HEK293 (cell line): Measurements from ENCODE around the gene ICAM2.

Experiments used
- CTCF ChIA-PET: fragments of 350-600 bp; formaldehyde crosslinking; extraction: SDS; loops from one replicate; lab custom pipeline; 2021; ENCODE audit warnings: antibody characterized with exemption; lab: Yijun Ruan, JAX
- POLR2A ChIA-PET: fragments of 300-600 bp; formaldehyde crosslinking; extraction: SDS; loops from one replicate; lab custom pipeline; 2020; ENCODE audit warnings: antibody characterized with exemption, inconsistent platforms; lab: Yijun Ruan, JAX
- H3K27ac ChIP-seq: fragments of 200-500 bp; sonication (Bioruptor generic); 2 replicates; pipeline ENCODE4 v1.5.1; 2014; ENCODE audit warnings: low read depth, low read length, control low read depth, inconsistent platforms; ENCODE audit errors: extremely low read depth
- H3K36me3 ChIP-seq, 2 experiments: fragments of 200-500 bp in 1 of 2; sonication (Bioruptor generic) in 1 of 2; 1 replicate in 1 of 2; 2 replicates in 1 of 2; pipeline ENCODE4 v1.5.1; 2014 to 2017; ENCODE audit warnings: inconsistent platforms in 2 of 2, low read length in 2 of 2; ENCODE audit not compliant: control insufficient read depth in 2 of 2, insufficient read depth in 1 of 2
- H3K4me1 ChIP-seq: fragments of 200-500 bp; sonication (Bioruptor generic); 2 replicates; pipeline ENCODE4 v1.5.1; 2014; ENCODE audit warnings: mild to moderate bottlenecking, low read length, inconsistent platforms; ENCODE audit not compliant: control insufficient read depth, insufficient read depth
- H3K4me3 ChIP-seq: 2 replicates; pipeline ENCODE4 v1.5.1; 2011; ENCODE audit warnings: low read depth, mild to moderate bottlenecking, control low read depth, low read length, moderate library complexity
- H3K9me3 ChIP-seq: fragments of 200-500 bp; sonication (Bioruptor generic); 2 replicates; pipeline ENCODE4 v1.5.1; 2014; ENCODE audit warnings: low read depth, low read length, inconsistent platforms; ENCODE audit not compliant: control insufficient read depth, insufficient read depth
- MZF1 ChIP-seq: fragments of 450-650 bp; formaldehyde crosslinking; IDR thresholded peaks from 2 replicates; pipeline ENCODE4 v1.5.1; 2017; ENCODE audit warnings: missing biosample characterization, missing genetic modification characterization, borderline replicate concordance
- ZNF239 ChIP-seq: fragments of 450-650 bp; formaldehyde crosslinking; IDR thresholded peaks from 2 replicates; pipeline ENCODE4 v1.5.1; 2016; ENCODE audit warnings: missing biosample characterization, missing genetic modification characterization
- ZNF280C ChIP-seq: fragments of 450-650 bp; formaldehyde crosslinking; IDR thresholded peaks from 2 replicates; pipeline ENCODE4 v1.5.1; 2016; ENCODE audit warnings: missing biosample characterization, missing genetic modification characterization
- ZNF311 ChIP-seq: fragments of 450-650 bp; formaldehyde crosslinking; IDR thresholded peaks from 2 replicates; pipeline ENCODE4 v1.5.1; 2017; ENCODE audit warnings: missing biosample characterization, missing genetic modification characterization, borderline replicate concordance
- ZNF423 ChIP-seq: fragments of 450-650 bp; formaldehyde crosslinking; IDR thresholded peaks from 2 replicates; pipeline ENCODE4 v1.5.1; 2016; ENCODE audit warnings: missing biosample characterization, missing genetic modification characterization
- ZNF518A ChIP-seq: fragments of 450-650 bp; formaldehyde crosslinking; conservative IDR thresholded peaks from 2 replicates; pipeline ENCODE4 v1.5.1; 2016; ENCODE audit warnings: low read depth, missing biosample characterization, missing genetic modification characterization
- ZNF561 ChIP-seq: fragments of 450-650 bp; IDR thresholded peaks from 2 replicates; pipeline ENCODE4 v1.5.1; 2018; ENCODE audit warnings: missing biosample characterization, missing genetic modification characterization, borderline replicate concordance
- ZNF658 ChIP-seq: fragments of 450-650 bp; formaldehyde crosslinking; IDR thresholded peaks from 2 replicates; pipeline ENCODE4; 2016; ENCODE audit warnings: missing biosample characterization, missing genetic modification characterization
- ZNF704 ChIP-seq: fragments of 450-650 bp; formaldehyde crosslinking; IDR thresholded peaks from 2 replicates; pipeline ENCODE4 v1.5.1; 2016; ENCODE audit warnings: missing biosample characterization, missing genetic modification characterization

The ICAM2 gene

GRCh38 chr17:63988741-63989621, 31.5 kb downstream of the ICAM2 start:
- Histone ChIP-seq H3K4me3 (no peak overlapping the region), H3K27ac (no peak overlapping the region), H3K4me1 (no peaks in the 10 kb centered on the region), H3K36me3 (no peaks in the 10 kb centered on the region), H3K9me3 (no peaks in the 10 kb centered on the region)
- ChIA-PET CTCF (interaction anchor here (0.6 to 2.0 kb wide), 3 partner anchors 39 to 69 kb away, joined by 3 to 9 read pairs (median 4); partner anchors contain the start of gene GH1), POLR2A (no interaction called here)
- TF ChIP-seq ZNF311 (tag by site-specific recombination) (no peak), ZNF518A (tag by site-specific recombination) (no peak)

GRCh38 chr17:63988127-63988478, 32.3 kb downstream of the ICAM2 start:
- no peaks in the 10 kb centered on the region for H3K4me1 ChIP-seq
- H3K9me3 ChIP-seq: no peaks in the 10 kb centered on the region
- H3K4me3 ChIP-seq: no peak overlapping the region
- no peak for TF ChIP-seq ZNF561
- TF ChIP-seq ZNF423 (tag by site-specific recombination): no peak
- TF ChIP-seq ZNF658 (tag by site-specific recombination): no peak
- no peak for TF ChIP-seq MZF1 (tag by site-specific recombination)
- no peak for TF ChIP-seq ZNF239 (tag by site-specific recombination)
- TF ChIP-seq ZNF704 (tag by site-specific recombination): no peak
- TF ChIP-seq ZNF280C (tag by site-specific recombination): no peak
- POLR2A ChIA-PET: no interaction called here
- no peaks in the 10 kb centered on the region for H3K36me3 ChIP-seq
- H3K27ac ChIP-seq: no peak overlapping the region
- CTCF ChIA-PET: interaction anchor here (0.6 to 1.4 kb wide), 5 partner anchors 39 to 95 kb away, joined by 3 to 5 read pairs (median 3); no protein-coding TSS in a partner anchor
